Glomerular visceral epithelial cell (primary cell): ENCODE measurements around the gene ADAM8.

ENCODE experiments used
- DNase-seq: peaks from one replicate; pipeline ENCODE4 v3.0.0-alpha.2; 2016; ENCODE audit errors: extremely low spot score

The ADAM8 gene

DNA sequence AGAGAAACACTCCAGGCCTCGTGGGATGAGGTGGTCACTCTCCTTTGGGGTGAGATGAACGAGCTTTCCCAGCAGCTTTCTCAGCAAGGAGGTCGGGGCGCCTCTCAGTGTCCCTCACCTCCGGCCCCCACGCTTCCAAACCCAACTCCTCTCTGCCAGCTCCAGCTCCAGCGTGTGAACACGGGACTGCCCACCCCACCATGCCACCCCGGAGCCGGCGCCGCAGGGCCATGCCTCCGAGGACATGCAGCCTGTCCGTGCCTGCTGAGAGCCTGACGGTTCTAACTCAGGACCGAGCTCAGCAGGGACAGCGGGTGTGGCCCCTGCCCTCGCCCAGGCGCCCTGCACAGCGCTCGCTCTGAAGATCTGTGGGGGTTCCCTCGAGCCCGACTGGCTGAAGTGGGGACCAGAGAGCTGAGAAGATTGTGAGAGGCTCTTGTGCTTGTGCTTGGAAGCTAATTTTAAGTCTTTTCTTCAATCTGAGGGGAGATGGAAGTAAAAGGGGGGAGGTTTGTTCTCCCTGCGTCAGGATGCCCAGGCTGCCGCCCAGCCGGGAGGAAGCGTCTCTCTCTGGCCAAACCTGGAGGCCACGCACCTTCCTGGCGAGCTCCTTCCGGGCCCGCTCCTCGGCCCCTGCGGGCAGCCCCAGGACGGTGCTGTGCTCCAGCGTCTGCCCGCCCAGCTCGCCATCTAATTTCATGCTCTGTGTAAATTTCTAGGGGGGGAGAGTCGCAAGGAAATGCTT lies 5.1 kb upstream of the ADAM8 start:
- DNase-seq: no peak

DNA sequence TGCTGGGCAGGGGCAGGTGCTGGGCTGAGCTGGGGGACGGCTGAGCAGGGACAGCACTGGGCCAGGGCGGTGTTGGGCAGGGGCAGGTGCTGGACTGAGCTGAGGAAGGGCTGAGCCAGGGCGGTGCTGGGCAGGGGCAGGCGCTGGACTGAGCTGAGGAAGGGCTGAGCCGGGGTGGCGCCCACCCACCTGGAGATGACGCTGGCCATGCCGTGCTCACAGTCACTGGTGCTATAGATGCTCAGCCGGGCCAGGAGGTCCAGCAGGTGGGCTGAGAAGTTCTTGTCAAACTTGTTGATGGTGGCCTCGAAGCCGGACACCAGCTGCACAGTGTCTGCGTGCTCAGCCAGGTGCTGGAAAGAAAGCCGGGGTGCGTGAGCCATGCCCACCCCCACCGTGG lies 4.4 kb upstream of the ADAM8 start:
- no peak for DNase-seq

DNA sequence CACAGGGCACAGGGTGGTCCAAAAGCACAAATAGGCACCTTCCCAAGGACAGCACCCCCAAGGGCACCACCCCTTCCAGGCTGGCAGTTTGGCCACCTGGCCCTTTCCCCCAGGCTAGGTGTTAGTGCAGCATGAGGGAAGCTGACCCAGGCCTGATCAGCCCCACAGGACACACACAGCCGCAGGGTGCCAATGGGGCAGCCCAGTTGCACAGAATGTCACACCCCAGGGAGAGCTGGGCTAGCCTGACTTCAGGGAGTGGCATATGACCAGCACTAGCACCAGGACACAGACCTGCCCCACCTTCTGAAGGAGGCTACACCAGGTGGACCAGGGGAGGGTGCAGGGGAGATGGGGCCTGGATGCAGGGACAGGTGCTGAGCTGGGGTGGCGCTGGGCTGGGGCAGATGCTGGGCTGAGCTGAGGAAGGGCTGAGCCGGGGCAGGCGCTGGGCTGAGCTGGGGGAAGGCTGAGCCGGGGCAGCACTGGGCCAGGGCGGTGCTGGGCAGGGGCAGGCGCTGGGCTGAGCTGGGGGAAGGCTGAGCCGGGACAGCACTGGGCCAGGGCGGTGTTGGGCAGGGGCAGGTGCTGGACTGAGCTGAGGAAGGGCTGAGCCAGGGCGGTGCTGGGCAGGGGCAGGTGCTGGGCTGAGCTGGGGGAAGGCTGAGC lies 3.9 kb upstream of the ADAM8 start:
- no peak for DNase-seq

DNA sequence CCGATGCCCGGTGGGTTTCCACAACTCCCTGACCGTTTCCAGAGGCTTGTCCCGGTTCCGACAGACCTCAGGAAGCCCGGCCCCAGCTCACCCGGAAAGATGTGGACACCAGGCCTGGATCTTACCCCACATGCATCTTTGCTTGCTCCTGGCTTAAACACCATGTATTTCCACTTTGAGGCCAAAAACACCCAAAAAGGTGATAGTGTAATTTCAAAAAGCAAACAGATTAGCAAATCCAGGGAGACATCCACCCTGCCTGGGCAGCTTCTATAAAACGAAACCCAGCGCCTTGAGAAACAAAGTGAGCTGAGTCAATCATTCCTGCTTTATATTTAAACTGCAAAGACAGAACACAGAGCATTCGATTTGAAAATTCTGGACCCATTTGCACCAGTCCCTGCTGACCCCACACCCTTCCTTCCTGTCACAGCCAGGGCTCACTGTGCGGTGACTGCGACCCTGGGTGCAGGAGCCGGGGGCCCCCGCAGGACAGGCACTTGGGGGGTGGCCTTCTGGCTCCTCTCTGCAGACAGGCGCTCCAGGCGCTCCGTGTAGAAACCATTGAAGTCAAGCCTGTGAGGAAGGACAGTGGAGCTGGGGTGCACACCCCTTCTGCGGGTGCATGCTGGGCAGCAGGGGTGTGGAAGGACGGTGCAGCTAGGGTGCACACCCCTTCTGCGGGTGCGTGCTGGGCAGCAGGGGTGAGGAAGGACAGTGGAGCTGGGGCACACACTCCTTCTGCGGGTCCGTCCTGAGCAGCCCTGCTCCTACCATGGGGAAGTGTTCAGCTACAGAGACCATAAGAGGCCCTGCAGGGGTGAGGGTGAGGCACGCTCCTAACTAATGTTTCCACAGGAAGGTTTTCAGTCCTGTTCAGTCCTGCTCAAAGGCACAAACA lies 2.9 kb upstream of the ADAM8 start:
- DNase-seq: no peak

DNA sequence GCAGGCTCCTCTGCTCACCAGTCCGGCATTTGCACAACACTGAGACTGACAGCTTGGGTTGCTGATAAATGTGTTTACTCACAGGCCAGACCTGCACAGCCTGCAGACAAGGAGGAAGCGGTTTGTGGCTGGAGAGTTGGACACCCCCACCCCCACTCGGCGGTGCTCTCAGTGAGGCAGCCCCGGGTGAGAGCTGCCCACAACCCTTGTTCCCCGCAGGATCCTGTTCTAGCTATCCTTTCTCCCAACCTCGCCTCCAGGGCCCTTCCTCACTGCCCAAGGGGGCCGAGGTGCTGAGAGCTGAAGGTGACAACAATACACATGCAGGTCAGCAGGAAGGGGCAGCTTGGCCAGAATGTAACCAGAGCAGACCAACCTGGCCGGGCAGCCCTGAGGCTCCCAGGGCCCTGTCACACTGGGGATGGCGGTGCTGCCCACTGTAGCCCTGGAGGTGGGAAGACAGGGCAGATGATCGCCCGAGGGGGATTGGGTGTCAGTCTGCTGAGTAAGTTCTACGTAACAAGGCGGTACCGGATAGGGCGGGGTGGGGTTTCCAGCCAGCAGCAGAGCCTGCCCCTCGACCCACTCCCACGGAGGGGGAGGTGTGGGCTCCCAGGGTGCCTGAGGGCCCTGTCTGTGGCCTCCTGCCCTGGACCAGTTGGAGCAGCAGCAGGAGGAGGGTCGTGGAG lies 2.1 kb upstream of the ADAM8 start:
- DNase-seq: peak; percentile 74

DNA sequence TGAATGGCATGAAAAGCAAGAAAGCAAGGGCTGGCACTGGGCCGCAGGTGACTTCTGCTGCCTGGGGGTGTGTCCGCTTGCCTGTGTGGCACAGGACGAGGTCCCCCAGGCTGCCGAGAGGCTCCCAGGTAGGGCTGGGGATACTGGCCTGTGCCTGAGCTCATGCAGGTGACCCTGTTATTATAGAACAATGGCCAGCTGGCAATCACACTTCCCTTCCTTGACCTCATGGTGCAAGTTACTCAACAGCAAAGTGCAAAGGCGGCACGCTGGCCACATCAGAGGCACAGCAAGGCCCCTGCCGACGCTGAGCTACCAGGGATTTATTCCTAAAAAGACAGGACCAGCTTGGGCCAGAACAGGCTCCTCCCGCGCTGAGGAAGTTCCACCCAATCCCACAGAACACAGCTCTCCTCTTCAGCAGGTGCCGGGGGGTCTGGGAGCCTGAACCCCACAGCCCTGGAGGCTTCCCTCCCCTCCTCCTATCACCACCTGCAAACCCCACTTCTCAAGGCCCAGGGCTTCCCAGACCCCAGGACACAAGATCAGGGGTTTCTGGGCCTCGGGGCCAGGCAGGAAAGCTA lies 1.4 kb upstream of the ADAM8 start:
- no peak for DNase-seq

DNA sequence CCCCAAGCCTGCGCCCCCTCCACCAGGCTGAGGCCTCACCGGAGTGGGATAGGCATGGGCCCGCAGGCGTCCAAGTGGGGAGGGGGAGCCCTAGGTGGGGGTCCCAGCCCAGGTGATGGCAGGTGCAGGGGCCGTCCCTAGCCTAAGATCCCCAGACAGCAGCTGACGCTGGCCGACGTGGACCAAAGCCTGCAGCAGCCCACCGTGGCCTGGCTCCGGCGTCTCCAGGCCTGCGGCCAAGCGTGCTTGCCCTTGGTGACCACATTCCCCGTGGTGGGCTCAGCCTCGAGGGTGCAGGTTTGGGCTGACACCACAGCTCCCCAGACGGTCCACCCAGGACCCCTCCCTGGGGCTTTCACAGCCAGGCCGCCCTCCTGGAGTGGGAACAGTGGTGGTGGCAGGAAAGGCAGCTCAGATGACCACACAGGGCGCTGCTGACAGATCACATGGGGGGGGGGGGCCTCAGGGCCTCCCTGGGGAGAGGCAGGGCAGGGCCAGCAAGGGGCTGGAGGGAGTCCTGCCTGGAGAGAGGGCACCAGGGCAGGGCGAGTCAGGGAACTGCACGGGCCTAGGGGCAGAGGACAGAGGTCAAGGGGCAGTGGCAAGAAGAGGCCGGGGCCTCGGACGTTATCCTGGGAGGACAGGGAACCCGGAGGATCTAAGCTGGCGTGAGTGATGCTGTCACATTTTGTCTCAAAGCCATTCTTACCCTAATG lies 767 bp upstream of the ADAM8 start:
- no peak for DNase-seq

DNA sequence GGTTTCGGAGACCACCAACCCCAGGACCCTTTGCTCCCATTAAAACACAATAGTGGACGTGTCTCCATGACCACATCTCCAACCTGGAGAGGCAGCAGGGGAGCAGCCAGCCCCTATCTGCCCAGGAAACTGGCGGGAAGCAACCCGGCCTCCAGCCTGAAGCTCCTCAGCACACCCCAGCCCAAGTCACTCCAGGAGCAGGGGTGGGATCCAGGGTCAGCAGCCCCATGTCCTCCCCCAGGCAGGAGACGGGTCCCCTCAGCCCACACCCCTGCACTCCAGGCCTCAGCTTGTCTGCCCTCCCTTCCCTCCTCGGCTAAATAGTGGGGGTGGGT lies 601 bp downstream of the ADAM8 start:
- no peak for DNase-seq

DNA sequence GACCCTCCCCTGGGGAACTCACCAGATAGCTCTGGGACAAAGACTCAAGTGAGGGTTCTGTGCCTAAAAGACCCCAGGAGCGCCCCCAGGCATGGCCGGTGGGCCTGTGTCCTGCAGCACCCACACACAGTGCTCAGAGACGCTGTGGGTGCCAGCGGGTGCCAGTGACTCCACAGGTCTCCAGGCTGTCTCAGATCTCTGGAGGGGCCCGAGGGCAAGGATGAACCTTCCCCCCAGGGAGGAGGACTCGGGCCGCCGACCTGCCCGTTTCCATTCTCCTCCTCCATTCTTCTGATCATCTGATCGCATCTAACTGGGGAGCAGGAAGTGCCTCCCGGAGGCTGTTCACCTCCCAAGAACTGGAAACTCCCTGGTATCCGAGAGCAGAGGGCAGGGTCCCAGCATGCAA lies 980 bp downstream of the ADAM8 start:
- DNase-seq: no peak

DNA sequence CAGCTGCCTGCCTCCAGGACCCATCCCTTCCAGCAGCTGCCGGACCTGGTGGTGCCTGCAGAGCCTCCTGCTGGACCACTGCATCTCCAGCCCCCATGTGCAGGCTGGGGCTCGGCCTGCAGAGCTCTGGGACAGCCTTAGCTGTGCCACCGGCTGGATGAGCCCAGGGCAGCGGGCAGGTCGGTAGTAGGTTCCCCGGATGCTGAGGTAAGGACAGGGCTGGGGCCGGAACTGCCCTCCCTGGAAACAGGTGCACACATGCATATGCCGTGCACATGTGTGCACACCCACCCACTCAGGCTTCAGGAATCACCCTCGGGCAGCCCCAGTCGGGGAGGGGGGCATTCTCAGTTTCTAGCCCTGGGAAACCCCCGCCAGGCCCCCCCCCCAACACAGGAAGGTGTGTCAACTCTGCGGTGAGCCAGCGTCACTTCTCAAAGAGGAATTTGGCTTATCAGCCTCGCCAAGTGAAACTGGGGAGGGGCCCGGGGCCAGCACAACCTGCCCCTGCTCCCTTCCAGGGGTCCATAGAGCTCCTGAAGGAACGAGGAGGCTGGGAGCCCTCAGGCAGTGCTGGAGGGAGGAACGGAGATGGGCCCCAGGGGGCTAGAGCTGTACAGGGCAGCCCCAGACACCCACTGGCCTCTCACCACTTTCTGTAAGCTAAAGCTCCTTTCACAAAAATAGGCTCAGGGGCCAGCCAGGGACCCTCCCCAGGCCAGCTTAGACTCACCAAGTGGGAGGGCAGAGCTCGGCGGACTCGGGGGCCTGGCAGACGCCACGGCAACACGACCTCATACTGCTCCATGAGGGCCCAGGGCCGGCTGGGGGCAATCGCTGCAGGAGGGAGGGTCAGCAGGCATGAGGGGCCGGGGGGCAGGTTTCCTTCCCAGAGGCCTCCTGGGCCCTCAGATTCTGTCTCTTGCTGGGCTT lies 1.7 kb downstream of the ADAM8 start:
- no peak for DNase-seq

DNA sequence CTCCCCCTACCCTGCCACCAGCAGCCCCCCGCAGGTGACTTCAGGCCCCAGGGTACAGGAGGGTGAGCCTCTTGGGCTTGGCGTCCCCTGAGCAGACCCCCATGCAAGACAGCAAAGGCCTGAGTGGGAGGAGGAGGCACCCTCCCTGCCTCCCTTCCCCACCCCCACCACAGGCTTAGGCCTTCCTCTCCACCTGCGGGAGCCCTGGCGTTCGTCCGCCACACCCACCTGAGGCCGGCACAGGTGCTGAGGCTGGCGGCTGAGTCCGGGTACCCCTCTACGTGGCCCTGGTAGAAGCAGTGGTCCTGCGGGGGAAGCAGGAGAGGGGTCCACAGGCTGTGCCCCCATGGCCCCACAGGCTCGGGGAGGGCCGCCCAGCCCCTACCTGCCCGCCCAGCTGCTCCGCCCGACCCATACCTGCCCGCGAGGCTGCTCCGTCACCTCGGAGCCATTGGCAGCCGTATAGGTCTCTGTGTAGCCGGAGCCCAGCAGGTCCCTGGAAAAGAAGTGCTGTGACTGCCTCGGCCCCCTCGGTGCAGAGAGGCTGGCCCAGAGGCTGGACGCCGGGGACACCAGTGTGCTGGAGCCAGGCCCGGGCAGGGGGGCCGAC lies 3.0 kb downstream of the ADAM8 start:
- no peak for DNase-seq

DNA sequence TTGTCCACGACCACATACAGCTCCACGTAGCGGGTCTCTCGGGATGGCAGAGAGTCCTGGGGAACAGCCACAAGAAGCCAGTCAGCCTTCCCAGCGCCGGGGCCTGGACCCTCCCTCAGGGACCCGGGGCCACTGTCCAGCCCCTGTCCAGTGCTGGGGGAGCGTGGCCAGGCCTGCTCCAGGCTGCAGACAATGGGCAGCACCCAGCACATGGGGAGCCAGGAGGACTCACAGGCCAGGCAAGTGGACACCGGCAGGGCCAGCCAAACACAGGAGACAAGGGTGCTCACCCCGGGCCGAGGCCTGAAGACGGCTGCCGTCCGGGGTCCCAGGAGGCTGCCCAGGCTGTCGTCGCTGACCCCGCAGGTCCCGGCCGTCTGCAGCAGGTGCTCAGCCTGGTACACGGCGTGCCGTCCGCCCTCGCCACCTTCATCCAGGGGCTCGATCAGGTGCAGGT lies 3.7 kb downstream of the ADAM8 start:
- no peak for DNase-seq

DNA sequence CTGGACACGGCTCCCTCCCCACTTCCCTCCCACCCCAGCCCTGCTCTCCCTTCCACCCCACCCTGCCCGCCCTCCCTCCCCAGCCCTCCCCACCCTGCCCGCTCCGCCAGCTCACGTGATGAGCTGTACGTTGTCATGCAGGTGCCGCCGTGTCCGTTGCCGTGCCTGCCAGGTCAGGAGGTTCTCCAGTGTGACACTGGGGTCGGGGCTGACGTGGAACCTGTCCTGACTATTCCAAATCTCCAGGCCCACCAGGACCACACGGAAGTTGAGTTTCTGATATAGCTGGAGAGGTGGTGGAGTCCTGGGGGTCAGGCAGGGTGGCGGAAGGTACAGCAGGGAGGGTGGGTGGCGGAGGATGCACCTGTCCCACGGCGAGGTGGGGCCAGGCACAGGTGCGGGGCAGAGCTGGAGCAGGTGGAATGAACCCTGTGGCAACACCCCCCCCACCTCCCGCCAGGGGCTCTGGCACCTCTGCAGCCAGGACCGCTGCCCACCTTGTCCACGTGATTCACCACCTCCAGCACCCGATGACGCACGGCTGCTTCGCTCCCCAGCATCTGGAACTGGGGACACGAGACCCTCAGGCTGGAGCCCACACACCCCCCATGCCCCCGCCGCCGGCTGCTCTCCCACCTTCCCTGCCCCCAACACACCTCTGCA lies 4.2 kb downstream of the ADAM8 start:
- DNase-seq: no peak

DNA sequence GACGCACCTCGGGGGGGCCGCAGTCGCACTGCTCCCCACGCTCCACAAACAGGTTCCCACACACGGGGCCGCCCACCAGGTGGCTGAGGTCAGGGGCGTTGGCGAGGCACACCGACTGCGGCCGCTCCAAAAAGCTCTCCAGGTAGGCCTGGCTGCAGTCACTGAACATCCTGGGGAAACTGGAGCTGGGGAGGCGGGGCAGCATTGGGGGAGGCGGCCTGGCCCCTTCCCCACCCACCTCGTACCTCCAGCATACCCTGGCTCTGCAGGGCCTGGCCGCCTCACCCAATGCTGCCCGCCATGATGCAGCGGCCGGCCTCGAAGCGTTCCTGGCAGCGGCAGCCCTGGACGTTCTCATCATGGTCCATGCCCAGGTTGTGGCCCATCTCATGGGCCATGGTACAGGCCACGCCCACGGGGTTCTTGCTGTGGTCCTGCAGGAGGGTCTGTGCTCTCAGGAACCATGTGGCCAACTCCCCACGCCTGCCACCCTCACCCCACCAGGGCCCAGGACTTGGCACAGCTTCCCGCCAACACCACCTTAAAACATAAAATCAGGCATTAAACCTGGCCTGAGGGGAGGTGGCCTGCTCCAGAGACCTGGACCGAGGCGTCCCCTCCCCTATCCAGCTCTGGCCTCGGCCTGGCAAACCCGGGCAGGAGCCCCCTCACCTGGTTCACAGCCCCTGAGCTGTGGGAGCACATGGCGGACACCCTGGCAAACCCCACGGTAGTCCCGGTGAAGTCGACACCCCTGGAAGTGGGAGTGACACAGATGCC lies 5.0 kb downstream of the ADAM8 start:
- no peak for DNase-seq

DNA sequence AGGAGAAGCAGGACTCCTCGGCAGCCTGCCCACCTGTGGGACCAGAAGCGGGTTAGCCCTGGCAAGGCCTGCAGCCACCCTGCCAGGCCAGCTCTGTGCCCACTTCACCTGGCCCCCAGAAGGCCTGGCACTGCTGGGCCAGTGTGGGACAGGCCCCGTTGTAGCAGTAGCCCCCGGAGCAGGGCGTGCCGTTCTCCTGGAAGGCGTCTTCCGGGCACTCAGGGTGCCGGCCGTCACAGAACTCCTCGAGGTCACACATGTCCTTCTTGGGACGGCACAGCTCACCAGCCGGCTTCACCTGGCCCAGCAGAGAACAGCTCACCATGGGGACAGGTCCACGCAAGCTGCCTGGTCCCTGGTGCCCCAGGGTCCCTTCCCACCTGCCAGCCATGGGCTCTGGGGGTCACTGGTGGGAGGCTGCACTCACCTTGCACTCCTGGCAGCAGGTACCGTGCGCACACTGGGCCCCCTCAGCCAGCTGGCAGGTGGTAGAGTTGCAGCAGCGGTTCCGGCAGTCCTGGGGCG lies 5.8 kb downstream of the ADAM8 start:
- no peak for DNase-seq

DNA sequence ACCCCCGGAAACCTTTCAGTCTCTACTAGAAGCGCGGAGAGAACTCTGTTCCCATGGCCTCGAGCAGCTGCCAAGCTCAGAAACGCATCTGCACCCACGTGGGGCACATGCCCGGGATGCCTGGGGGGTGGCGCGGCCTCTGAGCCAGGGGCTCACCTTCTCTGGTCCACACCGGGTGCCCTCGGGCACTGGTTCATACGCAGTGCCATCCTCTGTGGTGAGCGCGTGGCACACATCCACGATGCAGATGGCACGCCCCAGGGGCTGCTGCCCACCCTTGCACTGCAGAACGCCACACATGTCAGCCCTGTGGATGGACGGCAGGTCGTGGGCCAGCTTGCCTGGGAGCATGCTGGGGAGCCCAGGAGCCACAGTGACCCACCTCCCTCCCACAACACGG lies 6.5 kb downstream of the ADAM8 start:
- DNase-seq: no peak

DNA sequence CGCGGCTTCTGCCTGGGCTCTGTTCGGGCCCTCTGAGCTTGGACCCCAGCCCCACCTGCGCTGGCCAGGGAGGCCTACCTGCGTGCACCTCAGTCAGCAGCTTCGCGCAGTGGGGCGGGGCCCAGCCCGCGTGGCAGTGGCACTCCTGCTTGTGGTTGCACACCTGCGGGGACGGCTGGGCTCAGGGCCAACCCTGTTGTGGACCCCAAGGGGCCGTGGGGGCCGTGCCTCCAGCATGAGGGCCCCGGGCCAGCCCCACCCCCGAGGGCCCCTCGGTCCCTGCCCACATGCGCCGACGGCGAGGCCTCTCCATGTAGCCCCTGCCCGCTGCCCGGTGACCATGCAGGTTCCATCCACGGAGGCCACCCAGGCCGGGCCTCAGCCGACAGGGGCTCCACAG lies 7.3 kb downstream of the ADAM8 start:
- no peak for DNase-seq

DNA sequence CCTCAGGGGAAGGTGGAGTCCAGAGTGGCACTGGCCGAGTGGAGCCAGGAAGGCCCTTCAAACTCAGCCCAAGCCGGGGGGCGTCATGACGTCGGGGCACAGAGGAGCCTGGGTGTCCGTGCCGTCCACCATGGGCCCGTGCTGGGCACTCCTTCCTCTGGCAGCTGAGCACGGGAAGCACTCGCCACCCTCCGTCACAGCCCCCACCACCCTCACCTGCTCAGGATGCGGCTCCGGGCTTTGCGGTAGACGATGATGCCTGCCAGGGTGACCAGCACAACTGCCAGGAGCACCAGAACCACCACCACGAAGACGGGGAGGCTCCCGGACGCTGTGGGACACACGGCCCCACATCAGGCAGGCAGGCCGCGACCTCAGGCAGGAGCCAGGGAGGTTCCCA lies 8.1 kb downstream of the ADAM8 start:
- DNase-seq: no peak
